ENCODE results near the gene SLC25A19. TPM values are rescaled to one million over a fixed set of nuclear protein-coding genes. Genes with fewer than 3 reads are reported as not detected.
"Not testable (repeated sequence)": the region's sequence is repeated elsewhere in the genome, so short reads cannot be mapped to it uniquely, and the experiment has no call there.

Gene SLC25A19
- total RNA-seq, 1 donor, result 11.0 TPM

DNA sequence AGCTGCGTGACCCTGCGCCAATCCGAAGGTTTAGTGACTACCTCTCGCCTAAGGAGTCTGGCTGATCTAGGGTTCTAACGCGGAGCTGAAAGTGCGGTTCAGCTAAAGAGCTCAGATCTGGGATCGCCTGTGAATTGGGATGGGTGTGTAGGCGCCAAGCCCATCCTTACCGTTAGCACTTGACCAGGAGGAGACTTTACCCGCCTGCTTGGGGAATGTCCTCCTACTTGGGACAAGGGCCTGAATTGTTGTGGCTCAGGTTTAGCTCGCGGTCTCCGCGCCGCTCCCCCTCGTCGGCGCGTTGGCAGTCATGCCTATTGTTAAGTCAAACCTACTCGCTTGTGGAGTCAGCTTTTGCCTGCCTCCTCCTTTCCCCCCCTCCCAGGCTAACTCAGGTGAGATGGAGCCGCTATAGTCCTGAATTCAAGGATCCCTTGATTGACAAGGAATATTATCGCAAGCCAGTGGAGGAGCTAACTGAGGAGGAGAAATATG is 27.1 kb downstream of the SLC25A19 start:
- TF ChIP-seq, protein P1, sequence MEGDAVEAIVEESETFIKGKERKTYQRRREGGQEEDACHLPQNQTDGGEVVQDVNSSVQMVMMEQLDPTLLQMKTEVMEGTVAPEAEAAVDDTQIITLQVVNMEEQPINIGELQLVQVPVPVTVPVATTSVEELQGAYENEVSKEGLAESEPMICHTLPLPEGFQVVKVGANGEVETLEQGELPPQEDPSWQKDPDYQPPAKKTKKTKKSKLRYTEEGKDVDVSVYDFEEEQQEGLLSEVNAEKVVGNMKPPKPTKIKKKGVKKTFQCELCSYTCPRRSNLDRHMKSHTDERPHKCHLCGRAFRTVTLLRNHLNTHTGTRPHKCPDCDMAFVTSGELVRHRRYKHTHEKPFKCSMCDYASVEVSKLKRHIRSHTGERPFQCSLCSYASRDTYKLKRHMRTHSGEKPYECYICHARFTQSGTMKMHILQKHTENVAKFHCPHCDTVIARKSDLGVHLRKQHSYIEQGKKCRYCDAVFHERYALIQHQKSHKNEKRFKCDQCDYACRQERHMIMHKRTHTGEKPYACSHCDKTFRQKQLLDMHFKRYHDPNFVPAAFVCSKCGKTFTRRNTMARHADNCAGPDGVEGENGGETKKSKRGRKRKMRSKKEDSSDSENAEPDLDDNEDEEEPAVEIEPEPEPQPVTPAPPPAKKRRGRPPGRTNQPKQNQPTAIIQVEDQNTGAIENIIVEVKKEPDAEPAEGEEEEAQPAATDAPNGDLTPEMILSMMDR (IDR thresholded peaks at IDR 0.05; ENCODE audit: insufficient read depth, low read length), result no peak
- peak overlapping the region; percentile 93 for H3K4me3 ChIP-seq (ENCODE audit: low read depth, low read length)
- no peak for DNase-seq (ENCODE audit: low read depth)

DNA sequence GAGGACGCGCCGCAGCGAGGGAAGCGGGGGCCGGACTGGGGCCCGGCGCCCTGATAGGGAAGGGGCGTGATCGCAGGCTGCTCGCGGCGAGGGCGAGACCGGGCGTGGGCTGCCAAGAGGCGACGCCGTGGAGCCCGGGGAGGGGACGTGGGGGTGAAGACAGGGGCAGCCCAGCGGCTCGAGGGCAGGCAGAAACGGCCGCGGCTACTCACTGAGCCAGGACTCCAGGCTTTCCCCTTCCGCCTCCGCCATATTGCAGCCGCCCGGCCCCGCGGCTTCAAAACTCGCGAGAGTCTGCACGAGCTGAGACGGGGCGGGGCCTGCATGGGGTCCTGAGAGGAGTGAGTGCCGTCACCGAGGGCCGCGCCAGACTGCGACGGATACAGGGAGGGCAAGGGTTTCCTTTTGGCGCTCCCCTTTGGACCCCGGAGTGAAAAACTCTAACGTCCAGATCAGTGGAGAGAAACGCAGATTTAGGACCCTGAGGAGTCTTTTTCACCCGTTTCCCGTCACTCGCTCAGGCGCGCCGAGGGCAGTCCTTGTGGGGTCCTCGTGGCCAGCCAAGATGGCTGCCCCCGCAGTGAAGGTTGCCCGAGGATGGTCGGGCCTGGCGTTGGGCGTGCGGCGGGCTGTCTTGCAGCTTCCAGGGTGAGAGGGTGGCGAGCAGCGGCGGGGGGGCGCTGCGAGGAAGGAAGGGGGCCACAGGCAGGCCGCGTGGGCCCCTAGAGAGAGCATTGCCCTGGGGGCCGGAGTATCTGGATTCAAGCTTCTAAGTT is 27.7 kb downstream of the SLC25A19 start, which contains the start of the genes GGA3 and MRPS7:
TSS of gene GGA3 (minus strand) at position 271 of the 776 bp plus-strand sequence. CDS start at position 252, 19 bp downstream.
TSS of gene MRPS7 (plus strand) at position 544 of the 776 bp plus-strand sequence. CDS start at position 566, 22 bp downstream.
- TF ChIP-seq, protein P1 (IDR thresholded peaks at IDR 0.05; ENCODE audit: insufficient read depth, low read length), result no peak
- H3K4me3 ChIP-seq (ENCODE audit: low read depth, low read length), result peak within 1 kb of the TSS; percentile 93
- DNase-seq (ENCODE audit: low read depth), result peak; percentile 93

DNA sequence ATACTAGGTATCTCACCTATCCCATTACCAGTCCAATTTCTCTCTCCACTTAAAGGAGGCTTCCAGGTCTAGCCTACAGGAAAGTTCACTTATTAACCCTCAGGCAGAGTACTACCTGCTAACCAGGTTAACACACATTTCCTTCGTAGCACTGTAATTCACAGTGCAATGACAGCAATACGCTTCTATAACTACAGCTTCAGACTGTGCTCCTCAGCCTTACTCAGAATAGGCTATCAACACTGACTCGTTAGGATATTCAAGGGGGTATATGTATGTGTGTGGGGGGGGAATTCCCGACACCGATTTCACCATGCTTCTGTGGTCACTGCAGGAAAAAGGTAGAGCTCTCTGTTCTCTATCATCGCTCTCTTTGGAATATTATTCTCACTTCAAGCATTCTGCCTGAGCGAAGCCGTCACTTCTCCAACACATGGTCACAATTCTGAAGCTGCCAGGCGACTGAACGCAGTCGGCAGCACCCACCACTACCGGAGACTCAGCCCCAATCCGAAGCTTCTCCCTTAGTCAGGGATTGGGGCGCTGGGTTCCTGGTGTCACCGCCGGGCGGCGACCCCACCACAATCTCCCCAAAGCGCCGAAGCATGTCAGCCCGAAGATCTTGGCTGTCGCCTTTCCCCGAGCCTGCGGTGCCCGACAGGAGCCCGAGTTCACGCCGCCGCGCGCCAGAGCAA is 28.4 kb downstream of the SLC25A19 start:
- DNase-seq (ENCODE audit: low read depth), result no peak
- TF ChIP-seq, protein P1 (IDR thresholded peaks at IDR 0.05; ENCODE audit: insufficient read depth, low read length), result peak; percentile 10

DNA sequence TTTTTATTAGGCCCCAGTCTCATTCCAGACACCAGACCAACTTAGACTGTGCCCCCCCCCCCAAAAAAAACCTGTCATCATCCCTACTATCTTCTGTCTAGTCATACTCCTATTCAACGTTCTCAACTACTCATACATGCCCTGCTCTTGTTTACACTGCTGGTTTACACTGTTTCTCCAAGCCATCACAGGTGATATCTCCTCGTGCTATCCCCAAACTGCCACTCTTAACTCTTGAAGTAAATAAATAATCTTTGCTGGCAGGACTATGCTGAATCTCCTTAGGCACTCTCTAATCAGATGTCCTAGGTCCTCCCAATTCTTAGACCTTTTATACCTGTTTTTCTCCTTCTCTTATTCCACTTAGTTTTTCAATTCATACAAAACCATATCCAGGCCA is 32.0 kb downstream of the SLC25A19 start:
- H3K4me3 ChIP-seq (ENCODE audit: low read depth, low read length); DNase-seq (ENCODE audit: low read depth): not testable (repeated sequence)

More for the DNA sequence above, 28.4 kb downstream of the SLC25A19 start:
- peak overlapping the region; percentile 93 for H3K4me3 ChIP-seq (ENCODE audit: low read depth, low read length)

DNA sequence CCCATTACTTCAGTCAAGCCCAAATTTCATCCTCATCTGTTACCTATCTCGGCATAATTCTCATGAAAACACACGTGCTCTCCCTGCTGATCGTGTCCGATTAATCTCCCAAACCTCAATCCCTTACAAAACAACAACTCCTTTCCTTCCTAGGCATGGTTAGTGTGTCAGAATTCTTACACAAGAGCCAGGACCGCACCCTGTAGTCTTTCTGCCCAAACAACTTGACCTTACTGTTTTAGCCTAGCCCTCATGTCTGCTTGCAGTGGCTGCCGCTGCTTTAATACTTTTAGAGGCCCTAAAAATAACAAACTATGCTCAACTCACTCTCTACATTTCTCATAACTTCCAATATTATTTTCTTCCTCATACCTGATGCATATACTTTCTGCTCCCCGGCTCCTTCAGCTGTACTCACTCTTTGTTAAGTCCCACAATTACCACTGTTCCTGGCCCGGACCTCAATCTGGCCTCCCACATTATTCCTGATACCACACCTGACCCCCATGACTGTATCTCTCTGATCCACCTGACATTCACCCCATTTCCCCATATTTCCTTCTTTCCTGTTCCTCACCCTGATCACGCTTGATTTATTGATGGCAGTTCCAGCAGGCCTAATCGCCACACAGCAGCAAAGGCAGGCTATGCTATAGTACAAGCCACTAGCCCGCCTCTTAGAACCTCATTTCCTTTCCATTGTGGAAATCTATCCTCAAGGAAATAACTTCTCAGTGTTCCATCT is 33.1 kb downstream of the SLC25A19 start:
- peak; percentile 67 for DNase-seq (ENCODE audit: low read depth)
- not testable (repeated sequence) for H3K4me3 ChIP-seq (ENCODE audit: low read depth, low read length)

DNA sequence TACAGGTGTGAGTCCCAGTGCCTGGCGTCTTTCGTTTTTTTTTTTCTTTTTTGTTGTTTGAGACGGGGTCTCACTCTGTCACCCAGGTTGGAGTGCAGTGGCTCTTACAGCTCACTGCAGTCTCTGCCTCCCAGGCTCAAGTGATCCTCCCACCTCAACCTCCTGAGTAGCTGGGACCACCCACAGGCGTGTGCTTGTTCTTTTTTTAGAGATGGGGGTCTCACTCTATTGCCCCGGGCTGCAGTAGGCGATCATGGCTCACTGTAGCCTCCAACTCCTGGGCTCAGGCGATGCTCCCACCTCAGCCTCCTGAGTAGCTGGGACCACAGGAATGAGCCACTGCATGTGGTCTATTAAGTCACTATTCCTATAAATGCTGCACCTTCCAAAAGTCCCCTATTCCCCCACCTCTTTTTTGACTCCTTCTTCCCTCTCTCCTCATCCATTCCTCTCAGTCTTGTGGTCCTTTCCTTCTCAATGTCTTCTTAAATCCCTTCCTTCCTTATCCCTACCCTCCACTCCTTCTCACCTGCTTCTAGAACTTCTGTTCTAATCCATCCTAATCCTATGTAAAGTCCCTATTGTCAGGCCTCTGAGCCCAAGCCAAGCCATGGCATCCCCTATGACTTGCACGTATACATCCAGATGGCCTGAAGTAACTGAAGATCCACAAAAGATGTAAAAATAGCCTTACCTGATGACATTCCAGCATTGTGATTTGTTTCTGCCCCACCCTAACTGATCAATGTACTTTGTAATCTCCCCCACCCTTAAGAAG is 37.0 kb downstream of the SLC25A19 start:
- DNase-seq (ENCODE audit: low read depth), result no peak
- TF ChIP-seq, protein P1 (IDR thresholded peaks at IDR 0.05; ENCODE audit: insufficient read depth, low read length), result no peak
- no peak overlapping the region for H3K4me3 ChIP-seq (ENCODE audit: low read depth, low read length)

DNA sequence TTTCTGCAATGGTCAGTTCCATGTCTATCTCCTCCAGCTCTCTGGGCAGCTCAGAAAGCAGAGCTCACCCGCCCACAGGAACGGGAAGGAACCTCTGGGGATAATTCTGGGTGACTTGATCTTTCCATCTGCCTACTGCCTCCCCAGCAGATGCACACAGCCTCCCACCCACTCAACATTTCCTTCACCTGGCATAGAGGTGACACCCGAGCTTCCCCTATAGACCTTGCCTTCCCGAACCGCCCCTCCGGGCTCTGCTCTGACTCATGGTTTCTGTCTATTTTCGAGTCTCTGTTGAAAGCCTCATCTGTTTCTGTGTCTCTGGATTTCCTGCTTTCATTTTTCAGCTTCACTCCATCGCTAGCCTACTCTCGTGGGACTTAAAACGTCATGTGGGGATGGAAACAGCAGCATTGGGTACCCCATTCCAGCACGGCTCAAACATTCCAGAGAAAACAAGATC is 39.2 kb downstream of the SLC25A19 start:
- TF ChIP-seq, protein P1 (IDR thresholded peaks at IDR 0.05; ENCODE audit: insufficient read depth, low read length), result no peak
- peak overlapping the region; percentile 58 for H3K4me3 ChIP-seq (ENCODE audit: low read depth, low read length)
- peak; percentile 85 for DNase-seq (ENCODE audit: low read depth)
